D721Med (cell line): Measurements from ENCODE around the gene PTPRM.
"Not testable (repeated sequence)": the region's sequence is repeated elsewhere in the genome, so short reads cannot be mapped to it uniquely, and the experiment has no call there.

Experiments used
- DNase-seq: peaks from one replicate; pipeline ENCODE4 v3.0.0; 2011; ENCODE audit warnings: low spot score; ENCODE audit not compliant: insufficient read length
- FAIRE-seq: peaks from 2 replicates; lab custom pipeline; 2011; peaks lifted over from hg19 to GRCh38; lab: Jason Lieb, UNC
- CTCF ChIP-seq: IDR thresholded peaks from 2 replicates; pipeline ENCODE4 v1.5.1; 2012; ENCODE audit warnings: mild to moderate bottlenecking, control low read depth; ENCODE audit not compliant: insufficient read depth; ENCODE audit errors: missing control alignments

The PTPRM gene

GRCh38 chr18:7953095-7953958, 386.2 kb downstream of the PTPRM start:
- DNase-seq: no peak
- no peak for TF ChIP-seq CTCF
- FAIRE-seq: peak; percentile 48

GRCh38 chr18:7954238-7954637, 387.1 kb downstream of the PTPRM start:
- FAIRE-seq (peak; percentile 38), DNase-seq (no peak)
- no peak for TF ChIP-seq CTCF

GRCh38 chr18:7955175-7955574, 388.1 kb downstream of the PTPRM start:
- no peak for DNase-seq
- no peak for TF ChIP-seq CTCF
- FAIRE-seq: no peak

- FAIRE-seq: no peak
- DNase-seq: no peak
- TF ChIP-seq CTCF: no peak
Observed at GRCh38 chr18:7957297-7957696, 390.2 kb downstream of the PTPRM start.

GRCh38 chr18:7958081-7958896, 391.2 kb downstream of the PTPRM start:
- FAIRE-seq (no peak), DNase-seq (no peak)
- TF ChIP-seq CTCF: no peak

- no peak for FAIRE-seq
- TF ChIP-seq CTCF: no peak
- DNase-seq: no peak
Observed at GRCh38 chr18:7958897-7959146, 391.7 kb downstream of the PTPRM start.

GRCh38 chr18:7966682-7967081, 399.6 kb downstream of the PTPRM start:
- not testable (repeated sequence) for DNase-seq, FAIRE-seq
